K562 (cell line): ENCODE measurements around the gene CYP11A1. TPM values are rescaled to one million over a fixed set of nuclear protein-coding genes. Genes with fewer than 3 reads are reported as not detected.

Experiments
- CEBPZ ChIP-seq: fragments of 150-350 bp; IDR thresholded peaks from 2 replicates; pipeline ENCODE4 v1.6.1; 2014; ENCODE audit warnings: low read depth, mild to moderate bottlenecking, low read length, borderline replicate concordance
- ESRRB ChIP-seq: fragments of 250-450 bp; sonication (Bioruptor Pico); IDR thresholded peaks from 2 replicates; pipeline ENCODE4 v1.5.0; 2020; ENCODE audit warnings: mild to moderate bottlenecking, moderate library complexity, borderline replicate concordance
- FOXJ2 ChIP-seq: fragments of 200-800 bp; sonication (Bioruptor generic); IDR thresholded peaks from 2 replicates; pipeline ENCODE4 v1.6.1; 2016; ENCODE audit warnings: missing genetic modification characterization, missing compliant biosample characterization
- HDAC1 ChIP-seq, 2 experiments: fragments of 450-650 bp; IDR thresholded peaks; 2 replicates each; pipeline ENCODE4 v1.6.1; 2016 to 2017; ENCODE audit warnings: inconsistent platforms in 1 of 2, mild to moderate bottlenecking in 1 of 2, moderate library complexity in 1 of 2
- HLTF ChIP-seq: fragments of 450-650 bp; IDR thresholded peaks from 2 replicates; pipeline ENCODE4 v1.6.1; 2016
- JUND ChIP-seq, 2 experiments: IDR thresholded peaks; 2 replicates in 1 of 2; 3 replicates in 1 of 2; pipeline ENCODE4 v1.6.1; 2011; ENCODE audit warnings: borderline replicate concordance in 2 of 2, low read depth in 2 of 2, low read length in 2 of 2, improper control_type of control experiment in 1 of 2, missing biosample characterization in 1 of 2, missing genetic modification characterization in 1 of 2, missing genetic modification reagents in 1 of 2
- KHSRP ChIP-seq: fragments of 450-650 bp; IDR thresholded peaks from 2 replicates; pipeline ENCODE4 v1.6.1; 2017
- MAFK ChIP-seq: IDR thresholded peaks from 2 replicates; pipeline ENCODE4 v1.6.1; 2011; ENCODE audit warnings: low read length, improper control_type of control experiment
- POLR3A ChIP-seq: IDR thresholded peaks from 2 replicates; pipeline ENCODE4 v1.6.1; 2011; ENCODE audit warnings: borderline replicate concordance, mild to moderate bottlenecking, moderate library complexity; ENCODE audit not compliant: insufficient read length, insufficient read depth; ENCODE audit errors: extremely low read depth
- RBM22 ChIP-seq: fragments of 200-400 bp; formaldehyde crosslinking; IDR thresholded peaks from 2 replicates; pipeline ENCODE4 v1.6.1; 2018; ENCODE audit warnings: low read length, low read depth; ENCODE audit not compliant: poor library complexity, severe bottlenecking
- RFX1 ChIP-seq: fragments of 450-650 bp; IDR thresholded peaks from 2 replicates; pipeline ENCODE4 v1.6.1; 2016; ENCODE audit warnings: mild to moderate bottlenecking, moderate library complexity
- RFX7 ChIP-seq: fragments of 250-450 bp; sonication (Bioruptor Pico); IDR thresholded peaks from 2 replicates; pipeline ENCODE4 v1.5.1; 2021; ENCODE audit warnings: mild to moderate bottlenecking
- YBX1 ChIP-seq: fragments of 450-650 bp; IDR thresholded peaks from 2 replicates; pipeline ENCODE4 v1.7.1; 2016; ENCODE audit warnings: mild to moderate bottlenecking
- ZBED1 ChIP-seq: IDR thresholded peaks from 2 replicates; pipeline ENCODE4 v1.6.1; 2014
- ZFP36 ChIP-seq: fragments of 150-350 bp; IDR thresholded peaks from 2 replicates; pipeline ENCODE4 v1.6.1; 2018; ENCODE audit warnings: low read length, low read depth; ENCODE audit not compliant: partially characterized antibody
- ZNF395 ChIP-seq: fragments of 200-800 bp; sonication (Bioruptor generic); IDR thresholded peaks from 2 replicates; pipeline ENCODE4 v1.6.1; 2017; ENCODE audit warnings: missing genetic modification characterization, missing compliant biosample characterization
- ZNF431 ChIP-seq: sonication (generic); formaldehyde crosslinking; IDR thresholded peaks from 2 replicates; pipeline ENCODE4 v1.8.0; 2022; ENCODE audit warnings: mild to moderate bottlenecking, missing genetic modification reagents
- ZNF696 ChIP-seq: fragments of 250-450 bp; sonication (Bioruptor Pico); conservative IDR thresholded peaks from 2 replicates; pipeline ENCODE4 v1.4.0; 2020; ENCODE audit warnings: mild to moderate bottlenecking, moderate library complexity
- polyA plus RNA-seq, 8 experiments: library from polyadenylated mRNA; depleted of rRNA in 4 of 8; stranded (reverse) in 5 of 8; unstranded in 3 of 8; fragments of >200 nt; fragmentation: Nextera tagmentation in 2 of 8; fragmentation: Illumina TruSeq in 1 of 8; extraction: Ambion mirVana in 2 of 8; extraction: Trizol in 1 of 8; gene quantifications; 2 replicates each; pipeline versions ENCODE4 v1.2.1 to v1.2.3, GENCODE V29; 2011 to 2014; ENCODE audit warnings: inconsistent platforms in 1 of 8, missing spikeins in 1 of 8
- total RNA-seq, 7 experiments: library from RNA; depleted of rRNA in 6 of 7; stranded (reverse); fragments of >200 nt in 6 of 7; fragmentation: Illumina TruSeq in 2 of 7; extraction: Trizol in 2 of 7; gene quantifications; 2 replicates each; pipeline versions ENCODE4 v1.2.1 to v1.2.3, GENCODE V29; 2011 to 2021; ENCODE audit warnings: low replicate concordance in 1 of 7
- TF ChIP-seq, protein P1 (sequence below), 2 experiments: fragments of 450-650 bp; IDR thresholded peaks; 2 replicates each; pipeline ENCODE4 v1.6.1; 2018; ENCODE audit warnings: mild to moderate bottlenecking in 2 of 2, low read depth in 1 of 2; ENCODE audit not compliant: partially characterized antibody in 2 of 2
- TF ChIP-seq, protein P2 (sequence below): fragments of 250-450 bp; sonication (Bioruptor Pico); IDR thresholded peaks from 2 replicates; pipeline ENCODE4 v1.6.1; 2021; ENCODE audit warnings: mild to moderate bottlenecking

The CYP11A1 gene
- total and polyA plus RNA-seq, 9 of the 15 experiments (the other 6 are each of a cell fraction or from before 2014, with no cell fraction given): 0.06 to 0.24 (median 0.10) TPM; not detected in 4

GRCh38 chr15:74392451-74392830 is 25.0 kb upstream of the CYP11A1 start (continued):
- TF ChIP-seq JUND (IDR thresholded peaks at IDR 0.05; ENCODE audit: borderline replicate concordance, low read depth, low read length) (no peak), JUND (tag; IDR thresholded peaks at IDR 0.05; ENCODE audit: borderline replicate concordance, low read depth, low read length) (no peak; the same call in 2 of the 3 replicates), FOXJ2 (0 out of 2 replicates have a peak, but pooled peaks have one; percentile 51), ZFP36 (peak; percentile 26), ZNF395 (CRISPR knock-in tag) (0 out of 2 replicates have a peak, but pooled peaks have one; percentile 22), ZBED1 (no peak), RFX1 (no peak), ZNF696 (CRISPR knock-in tag) (no peak), CEBPZ (no peak), ESRRB (no peak), HDAC1 (IDR thresholded peaks at IDR 0.05) (peak in 1 of 2 experiments; percentile 45; a peak in 2 of 4 replicates), YBX1 (no peak), KHSRP (no peak), MAFK (no peak), RBM22 (no peak), ZNF431 (CRISPR knock-in tag) (no peak), POLR3A (no peak), HLTF (no peak), RFX7 (no peak)
- TF ChIP-seq, protein P1, sequence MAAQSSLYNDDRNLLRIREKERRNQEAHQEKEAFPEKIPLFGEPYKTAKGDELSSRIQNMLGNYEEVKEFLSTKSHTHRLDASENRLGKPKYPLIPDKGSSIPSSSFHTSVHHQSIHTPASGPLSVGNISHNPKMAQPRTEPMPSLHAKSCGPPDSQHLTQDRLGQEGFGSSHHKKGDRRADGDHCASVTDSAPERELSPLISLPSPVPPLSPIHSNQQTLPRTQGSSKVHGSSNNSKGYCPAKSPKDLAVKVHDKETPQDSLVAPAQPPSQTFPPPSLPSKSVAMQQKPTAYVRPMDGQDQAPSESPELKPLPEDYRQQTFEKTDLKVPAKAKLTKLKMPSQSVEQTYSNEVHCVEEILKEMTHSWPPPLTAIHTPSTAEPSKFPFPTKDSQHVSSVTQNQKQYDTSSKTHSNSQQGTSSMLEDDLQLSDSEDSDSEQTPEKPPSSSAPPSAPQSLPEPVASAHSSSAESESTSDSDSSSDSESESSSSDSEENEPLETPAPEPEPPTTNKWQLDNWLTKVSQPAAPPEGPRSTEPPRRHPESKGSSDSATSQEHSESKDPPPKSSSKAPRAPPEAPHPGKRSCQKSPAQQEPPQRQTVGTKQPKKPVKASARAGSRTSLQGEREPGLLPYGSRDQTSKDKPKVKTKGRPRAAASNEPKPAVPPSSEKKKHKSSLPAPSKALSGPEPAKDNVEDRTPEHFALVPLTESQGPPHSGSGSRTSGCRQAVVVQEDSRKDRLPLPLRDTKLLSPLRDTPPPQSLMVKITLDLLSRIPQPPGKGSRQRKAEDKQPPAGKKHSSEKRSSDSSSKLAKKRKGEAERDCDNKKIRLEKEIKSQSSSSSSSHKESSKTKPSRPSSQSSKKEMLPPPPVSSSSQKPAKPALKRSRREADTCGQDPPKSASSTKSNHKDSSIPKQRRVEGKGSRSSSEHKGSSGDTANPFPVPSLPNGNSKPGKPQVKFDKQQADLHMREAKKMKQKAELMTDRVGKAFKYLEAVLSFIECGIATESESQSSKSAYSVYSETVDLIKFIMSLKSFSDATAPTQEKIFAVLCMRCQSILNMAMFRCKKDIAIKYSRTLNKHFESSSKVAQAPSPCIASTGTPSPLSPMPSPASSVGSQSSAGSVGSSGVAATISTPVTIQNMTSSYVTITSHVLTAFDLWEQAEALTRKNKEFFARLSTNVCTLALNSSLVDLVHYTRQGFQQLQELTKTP (IDR thresholded peaks at IDR 0.05; ENCODE audit: low read depth in 1 of 2, partially characterized antibody in 2 of 2): no peak
- TF ChIP-seq, protein P2, sequence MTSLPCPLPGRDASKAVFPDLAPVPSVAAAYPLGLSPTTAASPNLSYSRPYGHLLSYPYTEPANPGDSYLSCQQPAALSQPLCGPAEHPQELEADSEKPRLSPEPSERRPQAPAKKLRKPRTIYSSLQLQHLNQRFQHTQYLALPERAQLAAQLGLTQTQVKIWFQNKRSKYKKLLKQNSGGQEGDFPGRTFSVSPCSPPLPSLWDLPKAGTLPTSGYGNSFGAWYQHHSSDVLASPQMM (CRISPR knock-in tag): no peak
